Measurements from ENCODE around the gene DCLK3. TPM values are rescaled to one million over a fixed set of nuclear protein-coding genes. Genes with fewer than 3 reads are reported as not detected.
A peak's percentile ranks its signal among the peaks of the same experiment; 100 is the strongest.

Gene DCLK3
- total RNA-seq, 1 donor from 2014 or later: not detected

GRCh38 chr3:36792342-36792741 lies 28.0 kb upstream of the DCLK3 start:
- no peak for TF ChIP-seq CTCF (IDR thresholded peaks at IDR 0.05)
- Mint-ChIP-seq H3K27me3 (peaks cover 7% of the 10 kb centered on the region), H3K36me3 (ENCODE audit: low read depth) (no peaks in the 10 kb centered on the region), H3K9me3 (no peaks in the 10 kb centered on the region), H3K4me1 (no peaks in the 10 kb centered on the region), H3K4me3 (no peak overlapping the region), H3K27ac (no peak overlapping the region)
- DNase-seq: no peak
- intact Hi-C loops (cut with micrococcal nuclease): loop anchor here (1.0 kb wide), 2 partner anchors 166 to 421 kb away; no protein-coding TSS in a partner anchor
- CTCF ChIA-PET: interaction anchor here (1.1 kb wide), 4 partner anchors 164 to 232 kb away, joined by 3 to 9 read pairs (median 4); no protein-coding TSS in a partner anchor
- peak; percentile 37 for ATAC-seq (ENCODE audit: low read depth)
- POLR2A ChIA-PET: interaction anchor here (0.6 kb wide), 1 partner anchor 421 kb away, joined by 5 read pairs; no protein-coding TSS in a partner anchor

GRCh38 chr3:36790765-36791164 lies 26.4 kb upstream of the DCLK3 start:
- H3K27ac Mint-ChIP-seq: no peak overlapping the region
- no peak for ATAC-seq (ENCODE audit: low read depth)

GRCh38 chr3:36786921-36787890 lies 22.9 kb upstream of the DCLK3 start:
- H3K27me3 Mint-ChIP-seq: peaks cover 10% of the 10 kb centered on the region
- ATAC-seq (ENCODE audit: low read depth) (no peak), DNase-seq (no peak)
- ChIA-PET CTCF (interaction anchor here (1.0 kb wide), 1 partner anchor 173 kb away, joined by 3 read pairs; no protein-coding TSS in a partner anchor), POLR2A (no interaction called here)
- intact Hi-C loops (cut with micrococcal nuclease): no loop called here
- no peak overlapping the region for H3K4me3 Mint-ChIP-seq
- H3K36me3 Mint-ChIP-seq (ENCODE audit: low read depth): no peaks in the 10 kb centered on the region
- no peak for TF ChIP-seq CTCF (IDR thresholded peaks at IDR 0.05)
- H3K27ac Mint-ChIP-seq: no peak overlapping the region
- no peaks in the 10 kb centered on the region for H3K4me1 Mint-ChIP-seq
- no peaks in the 10 kb centered on the region for H3K9me3 Mint-ChIP-seq

More at GRCh38 chr3:36790765-36791164, 26.4 kb upstream of the DCLK3 start:
- CTCF ChIA-PET: no interaction called here
- POLR2A ChIA-PET: no interaction called here
- no peaks in the 10 kb centered on the region for H3K4me1 Mint-ChIP-seq
- no peaks in the 10 kb centered on the region for H3K36me3 Mint-ChIP-seq (ENCODE audit: low read depth)
- intact Hi-C loops (cut with micrococcal nuclease): no loop called here
- peaks cover 7% of the 10 kb centered on the region for H3K27me3 Mint-ChIP-seq
- no peak overlapping the region for H3K4me3 Mint-ChIP-seq
- H3K9me3 Mint-ChIP-seq: no peaks in the 10 kb centered on the region
- no peak for TF ChIP-seq CTCF (IDR thresholded peaks at IDR 0.05)
- DNase-seq: no peak

- Mint-ChIP-seq H3K9me3 (no peaks in the 10 kb centered on the region), H3K36me3 (ENCODE audit: low read depth) (no peaks in the 10 kb centered on the region), H3K27me3 (peaks cover 7% of the 10 kb centered on the region), H3K27ac (no peak overlapping the region), H3K4me1 (no peaks in the 10 kb centered on the region), H3K4me3 (no peak overlapping the region)
- intact Hi-C loops (cut with micrococcal nuclease): no loop called here
- no peak for TF ChIP-seq CTCF (IDR thresholded peaks at IDR 0.05)
- ChIA-PET CTCF (interaction anchor here (1.3 kb wide), 1 partner anchor 14 kb away, joined by 3 read pairs; no protein-coding TSS in a partner anchor), POLR2A (no interaction called here)
- no peak for ATAC-seq (ENCODE audit: low read depth)
- no peak for DNase-seq
These were observed 19.8 kb upstream of the DCLK3 start for GRCh38 chr3:36784138-36784635.
